Measurements from ENCODE around the gene SYNJ2. TPM values are rescaled to one million over a fixed set of nuclear protein-coding genes. Genes with fewer than 3 reads are reported as not detected.

Gene SYNJ2
- total RNA-seq, 1 experiment from 2014 or later, result 29.1 TPM

GRCh38 chr6:158048589-158048988, 66.9 kb downstream of the SYNJ2 start:
- H3K27ac Mint-ChIP-seq (ENCODE audit: unreplicated experiment), result no peak overlapping the region
- intact Hi-C loops (cut with micrococcal nuclease; ENCODE audit: unreplicated experiment), result no loop called here
- H3K27me3 Mint-ChIP-seq (ENCODE audit: unreplicated experiment), result no peaks in the 10 kb centered on the region
- H3K36me3 Mint-ChIP-seq (ENCODE audit: insufficient read depth, unreplicated experiment), result peaks cover 13% of the 10 kb centered on the region
- no peak overlapping the region for H3K4me3 Mint-ChIP-seq (ENCODE audit: low read depth, unreplicated experiment)
- DNase-seq, result no peak
- H3K4me1 Mint-ChIP-seq (ENCODE audit: low read depth, unreplicated experiment), result peaks cover 11% of the 10 kb centered on the region
- TF ChIP-seq CTCF (IDR thresholded peaks at IDR 0.05; ENCODE audit: unreplicated experiment), result no peak
- H3K9me3 Mint-ChIP-seq (ENCODE audit: low read depth, unreplicated experiment), result no peaks in the 10 kb centered on the region
- no TSS peak for BruUV-seq (replicated peaks)
- CTCF ChIA-PET, result interaction anchor here (0.6 to 0.8 kb wide), 2 partner anchors 12 to 175 kb away, joined by 3 read pairs; no protein-coding TSS in a partner anchor

- Mint-ChIP-seq H3K27me3 (ENCODE audit: unreplicated experiment) (no peaks in the 10 kb centered on the region), H3K27ac (ENCODE audit: unreplicated experiment) (no peak overlapping the region), H3K9me3 (ENCODE audit: low read depth, unreplicated experiment) (no peaks in the 10 kb centered on the region), H3K36me3 (ENCODE audit: insufficient read depth, unreplicated experiment) (peaks cover 8% of the 10 kb centered on the region), H3K4me3 (ENCODE audit: low read depth, unreplicated experiment) (no peak overlapping the region), H3K4me1 (ENCODE audit: low read depth, unreplicated experiment) (peaks cover 4% of the 10 kb centered on the region)
- no TSS peak for BruUV-seq (replicated peaks)
- no peak for DNase-seq
- TF ChIP-seq CTCF (IDR thresholded peaks at IDR 0.05; ENCODE audit: unreplicated experiment), result no peak
- CTCF ChIA-PET, result interaction anchor here (0.8 kb wide), 1 partner anchor 11 kb away, joined by 3 read pairs; no protein-coding TSS in a partner anchor
- intact Hi-C loops (cut with micrococcal nuclease; ENCODE audit: unreplicated experiment), result no loop called here
These were observed 67.7 kb downstream of the SYNJ2 start for GRCh38 chr6:158049055-158050028.

GRCh38 chr6:158050107-158050735, 68.6 kb downstream of the SYNJ2 start:
- Mint-ChIP-seq H3K9me3 (ENCODE audit: low read depth, unreplicated experiment) (no peaks in the 10 kb centered on the region), H3K36me3 (ENCODE audit: insufficient read depth, unreplicated experiment) (peaks cover 6% of the 10 kb centered on the region), H3K4me3 (ENCODE audit: low read depth, unreplicated experiment) (no peak overlapping the region), H3K4me1 (ENCODE audit: low read depth, unreplicated experiment) (no peaks in the 10 kb centered on the region), H3K27me3 (ENCODE audit: unreplicated experiment) (no peaks in the 10 kb centered on the region), H3K27ac (ENCODE audit: unreplicated experiment) (no peak overlapping the region)
- BruUV-seq (replicated peaks), result no TSS peak
- intact Hi-C loops (cut with micrococcal nuclease; ENCODE audit: unreplicated experiment), result no loop called here
- TF ChIP-seq CTCF (IDR thresholded peaks at IDR 0.05; ENCODE audit: unreplicated experiment), result no peak
- CTCF ChIA-PET, result no interaction called here
- DNase-seq, result no peak

- CTCF ChIA-PET, result no interaction called here
- DNase-seq, result no peak
- Mint-ChIP-seq H3K4me1 (ENCODE audit: low read depth, unreplicated experiment) (no peaks in the 10 kb centered on the region), H3K9me3 (ENCODE audit: low read depth, unreplicated experiment) (no peaks in the 10 kb centered on the region), H3K36me3 (ENCODE audit: insufficient read depth, unreplicated experiment) (no peaks in the 10 kb centered on the region), H3K27me3 (ENCODE audit: unreplicated experiment) (no peaks in the 10 kb centered on the region), H3K4me3 (ENCODE audit: low read depth, unreplicated experiment) (no peak overlapping the region), H3K27ac (ENCODE audit: unreplicated experiment) (no peak overlapping the region)
- no peak for TF ChIP-seq CTCF (IDR thresholded peaks at IDR 0.05; ENCODE audit: unreplicated experiment)
- BruUV-seq (replicated peaks), result no TSS peak
- intact Hi-C loops (cut with micrococcal nuclease; ENCODE audit: unreplicated experiment), result no loop called here
These were observed 69.3 kb downstream of the SYNJ2 start for GRCh38 chr6:158050955-158051354.

Data from Calu3 (cell line).